Progenitor cell of endocrine pancreas (in vitro differentiated cells): Measurements from ENCODE around the gene ASIC4. TPM values are rescaled to one million over a fixed set of nuclear protein-coding genes. Genes with fewer than 3 reads are reported as not detected.
A peak's percentile ranks its signal among the peaks of the same experiment; 100 is the strongest.

Experiments used
- DNase-seq: peaks from one replicate; pipeline ENCODE4 v3.0.0; 2021; ENCODE audit warnings: low spot score; ENCODE audit not compliant: unreplicated experiment
- H3K27ac Mint-ChIP-seq: 2 replicates; pipeline ENCODE4 v1.8.0; 2021; ENCODE audit warnings: mild to moderate bottlenecking, moderate library complexity, mixed read lengths
- H3K27me3 Mint-ChIP-seq: 2 replicates; pipeline ENCODE4 v1.8.0; 2021; ENCODE audit warnings: mixed read lengths
- H3K36me3 Mint-ChIP-seq: 2 replicates; pipeline ENCODE4 v1.8.0; 2022; ENCODE audit warnings: mixed read lengths; ENCODE audit not compliant: insufficient read depth
- H3K4me1 Mint-ChIP-seq: 2 replicates; pipeline ENCODE4 v1.8.0; 2021; ENCODE audit warnings: low read depth, mixed read lengths
- H3K4me3 Mint-ChIP-seq: 2 replicates; pipeline ENCODE4 v1.8.0; 2021; ENCODE audit warnings: low read depth, mild to moderate bottlenecking, moderate library complexity, mixed read lengths
- H3K9me3 Mint-ChIP-seq: 2 replicates; pipeline ENCODE4 v1.8.0; 2021; ENCODE audit warnings: low read depth, mixed read lengths
- CTCF ChIP-seq: fragments of 200-600 bp; sonication (generic); IDR thresholded peaks from one replicate; pipeline ENCODE4 v1.5.0; 2021; ENCODE audit warnings: antibody characterized with exemption, mild to moderate bottlenecking; ENCODE audit not compliant: unreplicated experiment
- total RNA-seq: library from RNA; stranded (reverse); gene quantifications from 2 replicates; pipeline ENCODE4 v1.2.1, GENCODE V29; 2021

ASIC4 gene
- total RNA-seq, 1 donor from 2014 or later = 5.1 TPM

- Mint-ChIP-seq H3K4me1 (peaks cover 16% of the 10 kb centered on the region), H3K9me3 (no peaks in the 10 kb centered on the region), H3K4me3 (peak overlapping the region; percentile 37), H3K36me3 (no peaks in the 10 kb centered on the region), H3K27me3 (peaks cover 65% of the 10 kb centered on the region), H3K27ac (no peak overlapping the region)
- no peak for DNase-seq
- TF ChIP-seq CTCF = no peak
Observed at GRCh38 chr2:219496247-219496824, 17.9 kb upstream of the ASIC4 start.

GRCh38 chr2:219496825-219497494 lies 17.3 kb upstream of the ASIC4 start:
- H3K27ac Mint-ChIP-seq = no peak overlapping the region
- peak overlapping the region; percentile 83 for H3K4me3 Mint-ChIP-seq
- no peak for TF ChIP-seq CTCF
- peaks cover 16% of the 10 kb centered on the region for H3K4me1 Mint-ChIP-seq
- H3K9me3 Mint-ChIP-seq = no peaks in the 10 kb centered on the region
- H3K27me3 Mint-ChIP-seq = peaks cover 62% of the 10 kb centered on the region
- no peak for DNase-seq
- no peaks in the 10 kb centered on the region for H3K36me3 Mint-ChIP-seq

- Mint-ChIP-seq H3K27me3 (peaks cover 55% of the 10 kb centered on the region), H3K27ac (peak overlapping the region; percentile 22), H3K9me3 (no peaks in the 10 kb centered on the region), H3K4me3 (peak overlapping the region; percentile 83), H3K4me1 (peaks cover 16% of the 10 kb centered on the region), H3K36me3 (no peaks in the 10 kb centered on the region)
- DNase-seq = peak; percentile 42
- TF ChIP-seq CTCF = no peak
Observed at GRCh38 chr2:219497495-219498279, 16.6 kb upstream of the ASIC4 start.

GRCh38 chr2:219498280-219499057 lies 15.8 kb upstream of the ASIC4 start, which contains the start of gene GMPPA:
Gene GMPPA (plus strand): TSS chr2:219498891. CDS start chr2:219499976, 1,085 bp downstream.
- peaks cover 16% of the 10 kb centered on the region for H3K4me1 Mint-ChIP-seq
- peak; percentile 79 for DNase-seq
- H3K27ac Mint-ChIP-seq = peak within 1 kb of the TSS; percentile 89
- peaks cover 47% of the 10 kb centered on the region for H3K27me3 Mint-ChIP-seq
- H3K36me3 Mint-ChIP-seq = no peaks in the 10 kb centered on the region
- peak within 1 kb of the TSS; percentile 83 for H3K4me3 Mint-ChIP-seq
- TF ChIP-seq CTCF = peak; percentile 10
- no peaks in the 10 kb centered on the region for H3K9me3 Mint-ChIP-seq

GRCh38 chr2:219499058-219499307 lies 15.3 kb upstream of the ASIC4 start:
- DNase-seq = no peak
- no peaks in the 10 kb centered on the region for H3K9me3 Mint-ChIP-seq
- no peak for TF ChIP-seq CTCF
- peaks cover 16% of the 10 kb centered on the region for H3K4me1 Mint-ChIP-seq
- peak overlapping the region; percentile 89 for H3K27ac Mint-ChIP-seq
- no peaks in the 10 kb centered on the region for H3K36me3 Mint-ChIP-seq
- H3K4me3 Mint-ChIP-seq = peak overlapping the region; percentile 83
- peaks cover 42% of the 10 kb centered on the region for H3K27me3 Mint-ChIP-seq
